GM19395 (cell line): ENCODE results near the gene CCNQ.
A peak's percentile ranks its signal among the peaks of the same experiment; 100 is the strongest.

Experiments used
- ATAC-seq: cut with Tn5 transposase; IDR thresholded peaks from one replicate; pipeline ENCODE4 v1.9.1; 2021; ENCODE audit warnings: mild to moderate bottlenecking, moderate library complexity; ENCODE audit not compliant: unreplicated experiment

Gene CCNQ

GRCh38 chrX:153599192-153600031 is 473 bp upstream of the CCNQ start:
- ATAC-seq: peak; percentile 71

- no peak for ATAC-seq
Observed at GRCh38 chrX:153596981-153597750, 1.8 kb downstream of the CCNQ start.

DNA sequence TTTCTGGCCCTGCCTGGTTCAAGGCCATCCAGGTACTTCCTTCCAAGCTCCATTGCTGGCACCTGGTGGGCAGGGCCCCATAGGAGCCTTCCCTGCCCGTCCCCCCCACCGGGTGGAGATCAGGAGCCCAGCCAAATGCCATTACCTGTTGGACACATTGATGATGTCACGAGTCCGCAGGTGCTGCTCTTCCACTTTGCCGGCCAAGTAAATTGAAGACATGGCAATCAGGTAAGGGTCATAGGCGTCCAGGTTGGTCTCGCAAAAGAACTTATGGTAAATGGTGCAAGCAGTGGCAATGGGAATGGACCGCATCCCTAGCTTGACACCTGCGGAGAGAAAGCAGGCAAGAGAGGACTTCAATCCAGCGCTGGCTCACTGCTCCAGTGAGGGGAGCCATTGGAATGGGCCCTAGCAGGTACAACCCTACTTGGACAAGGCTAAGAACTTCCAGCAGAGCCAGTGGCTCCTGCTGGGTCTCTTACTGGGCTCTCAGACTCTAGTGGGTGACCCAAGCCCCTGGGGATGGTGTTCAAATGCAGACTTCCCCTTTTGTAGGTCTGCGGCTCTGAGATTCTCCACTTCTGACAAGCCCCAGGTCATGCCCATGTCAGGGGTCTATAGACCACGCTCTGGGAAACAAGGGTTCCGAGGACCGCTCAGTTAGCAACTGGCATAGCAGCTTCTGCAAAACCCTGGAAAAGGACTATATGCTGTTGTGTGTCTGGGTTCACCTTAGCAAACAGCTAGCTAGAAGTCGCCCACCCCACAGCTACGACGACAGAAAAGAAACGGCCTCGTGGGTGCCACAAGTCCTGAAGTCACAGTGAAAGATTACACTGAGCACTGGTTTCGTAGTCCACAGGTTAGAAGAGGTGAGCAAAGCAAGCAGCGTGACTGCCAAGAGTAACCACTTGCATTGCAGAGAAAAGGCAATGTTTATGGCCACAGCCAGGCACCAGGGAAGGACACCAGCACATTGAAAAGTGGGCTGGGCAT is 2.8 kb downstream of the CCNQ start:
- ATAC-seq: no peak

GRCh38 chrX:153595387-153595786 is 3.6 kb downstream of the CCNQ start:
- ATAC-seq: no peak

- ATAC-seq: no peak
Observed at GRCh38 chrX:153593811-153594500, 5.0 kb downstream of the CCNQ start.

- ATAC-seq: no peak
Observed at GRCh38 chrX:153592966-153593688, 5.8 kb downstream of the CCNQ start.

DNA sequence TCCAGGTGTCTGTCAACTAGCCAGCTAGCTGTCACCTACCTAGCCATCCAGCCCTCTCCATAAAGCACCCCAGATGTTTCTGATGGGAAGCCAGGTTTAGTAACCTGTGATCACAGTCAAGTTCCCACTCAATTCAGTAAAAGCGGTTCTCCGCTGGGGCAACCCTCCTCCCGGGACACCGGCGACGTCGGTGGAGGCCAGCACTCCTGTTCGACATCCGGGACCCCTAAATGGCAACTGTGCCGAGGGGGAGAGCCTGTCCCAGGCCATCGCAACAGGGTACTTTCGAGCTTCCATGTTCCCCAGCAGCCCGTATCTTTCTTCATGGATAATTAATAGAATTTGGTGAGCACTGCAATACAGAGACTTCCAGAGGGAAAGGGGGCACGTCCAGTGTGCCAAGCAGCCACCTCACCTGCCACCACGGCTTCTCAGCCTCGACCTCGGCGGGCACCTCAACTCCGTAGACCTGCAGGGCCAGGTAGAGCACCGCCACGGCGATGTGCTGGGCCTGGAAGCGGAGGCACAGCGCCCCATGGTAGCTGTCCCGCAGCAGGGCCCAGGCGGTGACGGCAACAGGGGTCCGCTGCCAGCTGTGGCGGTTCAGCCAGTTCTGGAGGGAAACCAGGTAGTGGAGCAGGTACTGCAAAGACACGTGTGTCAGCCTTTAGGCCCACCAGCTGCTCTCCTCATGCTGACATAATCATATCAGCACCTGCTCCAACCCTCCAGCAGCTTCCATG is 6.7 kb downstream of the CCNQ start:
- no peak for ATAC-seq

- no peak for ATAC-seq
Observed at GRCh38 chrX:153590961-153591956, 7.7 kb downstream of the CCNQ start.

DNA sequence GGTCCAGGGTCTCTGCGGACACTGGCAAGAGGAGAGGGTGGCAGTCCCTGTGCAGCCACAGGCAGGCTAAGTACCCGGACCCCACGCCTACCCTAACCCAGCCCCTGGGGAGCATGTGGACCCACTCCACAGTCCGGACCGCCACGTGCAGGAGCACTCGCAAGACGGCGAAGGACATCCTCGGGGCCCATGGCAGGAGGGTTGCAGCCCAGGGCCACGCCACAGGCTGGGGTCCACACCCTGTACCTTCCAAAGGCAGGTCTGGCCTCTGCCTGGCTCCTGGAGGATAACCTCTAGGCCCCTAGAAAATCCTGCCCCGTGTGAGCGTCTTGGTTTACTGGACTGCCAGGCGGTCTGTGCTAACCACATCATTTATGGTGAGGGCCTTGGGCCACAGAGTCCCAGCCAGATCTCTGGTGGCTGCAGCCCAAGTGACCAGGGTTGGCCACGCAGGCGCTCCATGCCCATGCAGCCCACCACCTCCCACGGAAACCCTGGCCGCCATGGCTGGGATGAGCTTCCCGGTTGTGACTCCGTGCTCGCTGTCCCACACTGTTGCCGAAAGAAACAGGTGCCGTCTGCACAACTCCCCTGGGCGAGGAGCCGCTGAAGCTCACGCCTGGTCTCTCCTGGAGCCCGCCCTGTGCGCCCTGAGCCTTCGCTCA is 10.0 kb downstream of the CCNQ start:
- ATAC-seq: no peak

DNA sequence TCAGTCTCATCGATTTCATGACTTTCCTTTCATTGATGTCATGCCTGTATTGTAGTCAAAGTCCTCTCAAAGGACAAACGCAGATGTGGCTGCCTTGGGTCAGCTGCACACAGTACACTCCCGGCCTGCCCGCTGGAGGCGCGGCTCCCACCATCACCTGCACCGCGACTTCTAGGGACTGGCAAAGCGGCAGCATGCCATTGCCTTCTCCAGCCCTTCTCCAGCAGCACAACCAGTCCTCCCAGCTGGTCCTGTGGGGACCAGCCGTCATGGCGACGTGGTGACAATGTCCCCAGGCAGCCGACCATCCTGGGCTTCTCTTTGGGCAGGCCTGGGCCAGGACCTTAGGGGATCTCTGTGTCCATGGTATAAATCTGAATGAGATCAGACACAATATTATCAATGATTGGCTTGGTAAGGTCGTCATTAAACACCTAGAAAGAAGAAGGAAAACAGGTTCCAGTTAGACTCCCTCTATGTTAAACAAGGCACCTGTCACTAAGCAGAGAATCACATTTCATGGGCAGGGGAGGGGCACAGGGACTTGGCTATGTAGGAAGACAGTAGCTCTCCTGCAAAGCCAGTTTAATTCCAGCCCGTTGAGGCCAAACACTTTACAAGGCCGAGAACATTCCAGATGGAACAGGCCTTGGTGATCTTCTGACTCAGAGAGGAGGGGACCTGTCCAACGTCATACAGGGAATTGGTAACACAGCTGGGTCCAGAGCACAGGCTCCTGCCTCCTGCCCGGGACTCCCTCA is 10.7 kb downstream of the CCNQ start:
- ATAC-seq: no peak

DNA sequence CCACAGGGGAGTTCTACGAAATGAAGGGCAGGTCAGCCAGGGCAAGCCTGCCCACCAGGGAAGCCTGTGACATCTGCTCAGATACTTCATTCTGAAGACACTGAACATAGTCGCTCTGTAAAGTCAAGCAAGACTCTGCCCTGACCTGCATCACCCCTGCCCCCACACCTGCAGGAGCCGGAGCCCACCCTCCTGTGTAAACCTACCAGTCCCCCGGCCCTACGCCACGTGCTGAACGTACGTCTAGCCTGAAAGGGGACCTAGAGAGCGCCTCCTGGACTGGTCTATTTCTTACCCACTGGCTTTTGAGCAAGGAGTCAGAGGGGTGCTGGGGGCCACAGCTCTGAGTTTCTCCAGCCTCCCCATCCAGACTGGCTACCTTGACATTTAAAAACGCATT is 11.6 kb downstream of the CCNQ start:
- ATAC-seq: no peak

DNA sequence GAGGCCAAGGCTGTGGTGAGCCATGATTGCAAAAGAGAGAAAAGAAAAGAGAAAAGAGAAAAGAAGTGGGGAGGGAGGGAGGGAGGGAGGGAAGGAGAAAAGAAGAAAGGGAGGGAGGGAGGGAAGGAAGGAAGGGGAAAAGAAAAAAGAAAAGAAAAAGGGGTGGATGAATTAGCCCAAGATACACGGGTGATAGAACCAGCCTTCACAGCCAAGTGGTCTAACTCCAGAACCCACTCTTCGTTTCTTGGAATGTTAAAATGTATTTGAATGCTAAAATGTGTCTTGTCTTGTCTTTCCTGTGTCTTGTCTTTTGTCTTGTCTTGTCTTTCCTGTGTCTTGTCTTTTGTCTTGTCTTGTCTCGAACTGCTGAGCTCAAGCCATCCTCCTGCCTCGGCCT is 13.1 kb downstream of the CCNQ start:
- ATAC-seq: no peak

DNA sequence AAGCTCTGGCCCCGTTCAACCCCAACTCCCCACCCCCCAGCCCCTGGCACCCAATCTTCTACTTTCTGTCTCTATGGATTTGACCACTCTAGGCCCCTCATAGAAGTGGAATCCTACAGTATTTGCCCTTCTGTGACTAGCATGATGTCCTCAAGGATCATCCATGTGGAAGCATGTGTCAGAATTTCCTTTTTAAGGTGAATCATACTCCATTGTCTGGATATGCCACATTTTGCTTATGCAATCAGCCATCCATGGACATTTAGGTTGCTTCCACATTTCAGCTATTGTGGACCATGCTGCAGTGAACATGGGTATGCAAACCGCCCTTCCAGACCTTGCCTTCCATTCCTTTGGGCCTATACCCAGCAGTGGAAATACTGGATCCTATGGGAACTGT is 15.5 kb downstream of the CCNQ start:
- ATAC-seq: no peak

- peak; percentile 98 for ATAC-seq
Observed at GRCh38 chrX:153582896-153583295, 16.0 kb downstream of the CCNQ start.

GRCh38 chrX:153580700-153581386 is 18.1 kb downstream of the CCNQ start:
- no peak for ATAC-seq

GRCh38 chrX:153578889-153579288 is 20.1 kb downstream of the CCNQ start:
- ATAC-seq: no peak
